GM23338 (cell line): ENCODE data around the gene SLC39A7. TPM values are rescaled to one million over a fixed set of nuclear protein-coding genes. Genes with fewer than 3 reads are reported as not detected.

Experiments used
- ATAC-seq: fragments of 200-7000 bp; cut with Tn5 transposase; 3 replicates; pipeline ENCODE4 v1.9.1; 2020
- DNase-seq: peaks from one replicate; pipeline ENCODE4 v3.0.0-alpha.2; 2015; ENCODE audit warnings: low spot score
- H2AFZ ChIP-seq: fragments of 200-600 bp; sonication (generic); 2 replicates; pipeline ENCODE4 v1.8.0; 2016; ENCODE audit warnings: antibody characterized with exemption, mild to moderate bottlenecking, moderate library complexity
- H3F3A ChIP-seq: fragments of 200-600 bp; sonication (generic); replicated peaks from 2 replicates; pipeline ENCODE4 v1.8.0; 2017; ENCODE audit warnings: antibody characterized with exemption, mixed run types, low read depth
- H3K27ac ChIP-seq: fragments of 200-600 bp; sonication (generic); 2 replicates; pipeline ENCODE4 v1.6.1; 2016; ENCODE audit warnings: low read depth
- H3K27me3 ChIP-seq: fragments of 200-600 bp; sonication (generic); 2 replicates; pipeline ENCODE4 v1.8.0; 2016; ENCODE audit warnings: mild to moderate bottlenecking, mixed run types, moderate library complexity; ENCODE audit not compliant: insufficient read depth
- H3K36me3 ChIP-seq: fragments of 200-600 bp; sonication (generic); 2 replicates; pipeline ENCODE4 v1.8.0; 2016; ENCODE audit warnings: mild to moderate bottlenecking; ENCODE audit not compliant: insufficient read depth
- H3K4me1 ChIP-seq: fragments of 200-600 bp; sonication (generic); 2 replicates; pipeline ENCODE4 v1.8.0; 2016; ENCODE audit warnings: mild to moderate bottlenecking, moderate library complexity; ENCODE audit not compliant: insufficient read depth
- H3K4me2 ChIP-seq: fragments of 200-600 bp; sonication (generic); 2 replicates; pipeline ENCODE4 v1.7.1; 2017; ENCODE audit warnings: mixed run types
- H3K4me3 ChIP-seq: fragments of 200-600 bp; sonication (generic); 2 replicates; pipeline ENCODE4 v1.6.1; 2016; ENCODE audit warnings: mixed run types
- H3K79me2 ChIP-seq: fragments of 200-600 bp; sonication (generic); replicated peaks from 2 replicates; pipeline ENCODE4 v1.8.0; 2017; ENCODE audit warnings: mild to moderate bottlenecking; ENCODE audit not compliant: insufficient read depth
- H3K9me2 ChIP-seq: fragments of 200-600 bp; sonication (generic); 2 replicates; pipeline ENCODE4 v1.8.0; 2017; ENCODE audit not compliant: insufficient read depth
- H4K20me1 ChIP-seq: fragments of 200-600 bp; sonication (generic); replicated peaks from 2 replicates; pipeline ENCODE4 v1.8.0; 2017; ENCODE audit warnings: mild to moderate bottlenecking; ENCODE audit not compliant: insufficient read depth
- H3K27ac Mint-ChIP-seq: 2 replicates; pipeline ENCODE4 v1.8.0; 2020; ENCODE audit warnings: inconsistent platforms, mild to moderate bottlenecking, moderate library complexity, mixed read lengths
- H3K27me3 Mint-ChIP-seq: 3 replicates; pipeline ENCODE4 v1.8.0; 2022; ENCODE audit warnings: low read depth, mild to moderate bottlenecking, moderate library complexity, mixed read lengths, inconsistent platforms; ENCODE audit not compliant: insufficient read depth, poor library complexity
- H3K36me3 Mint-ChIP-seq: 3 replicates; pipeline ENCODE4 v1.8.0; 2021; ENCODE audit warnings: low read depth, mild to moderate bottlenecking, inconsistent platforms, moderate library complexity, mixed read lengths
- H3K4me1 Mint-ChIP-seq: 3 replicates; pipeline ENCODE4 v1.8.0; 2020; ENCODE audit warnings: mild to moderate bottlenecking, inconsistent platforms, mixed read lengths
- H3K4me3 Mint-ChIP-seq: 3 replicates; pipeline ENCODE4 v1.8.0; 2021; ENCODE audit warnings: moderate library complexity, mild to moderate bottlenecking, inconsistent platforms, mixed read lengths
- H3K9me3 Mint-ChIP-seq: 3 replicates; pipeline ENCODE4 v1.8.0; 2020; ENCODE audit warnings: moderate library complexity, mild to moderate bottlenecking, inconsistent platforms, mixed read lengths
- EZH2phosphoT487 ChIP-seq: fragments of 200-600 bp; sonication (generic); IDR thresholded peaks from one replicate; pipeline ENCODE4 v1.8.1; 2018; ENCODE audit warnings: antibody characterized with exemption; ENCODE audit not compliant: unreplicated experiment
- JUNB ChIP-seq: IDR thresholded peaks from one replicate; pipeline ENCODE4 v1.6.1; 2016; ENCODE audit warnings: antibody characterized with exemption; ENCODE audit not compliant: unreplicated experiment
- NANOG ChIP-seq: IDR thresholded peaks from 2 replicates; pipeline ENCODE4 v1.6.1; 2016; ENCODE audit warnings: antibody characterized with exemption, borderline replicate concordance
- POLR2AphosphoS5 ChIP-seq: IDR thresholded peaks from 2 replicates; pipeline ENCODE4 v1.6.1; 2016; ENCODE audit warnings: antibody characterized with exemption, low read depth
- STAT1 ChIP-seq: IDR thresholded peaks from one replicate; pipeline ENCODE4 v1.6.1; 2016; ENCODE audit warnings: antibody characterized with exemption; ENCODE audit not compliant: unreplicated experiment
- ZNF114 ChIP-seq: fragments of 250-450 bp; sonication (Bioruptor Pico); IDR thresholded peaks from 2 replicates; pipeline ENCODE4 v1.5.0; 2020; ENCODE audit warnings: mild to moderate bottlenecking, moderate library complexity
- polyA plus RNA-seq: library from polyadenylated mRNA; unstranded; fragments of >200 nt; fragmentation: Nextera tagmentation; extraction: Ambion mirVana; gene quantifications from 2 replicates; pipeline ENCODE4 v1.2.1, GENCODE V29; 2016
- total RNA-seq: library from RNA; depleted of rRNA; stranded (reverse); fragments of >200 nt; shearing (Covaris generic); gene quantifications from 2 replicates; pipeline ENCODE4 v1.2.3, GENCODE V29; 2014
- TF ChIP-seq, protein P1 (sequence below): fragments of 250-450 bp; sonication (Bioruptor Pico); IDR thresholded peaks from 2 replicates; pipeline ENCODE4 v1.5.0; 2020; ENCODE audit warnings: mild to moderate bottlenecking, moderate library complexity
- TF ChIP-seq, protein P2 (sequence below): IDR thresholded peaks from 2 replicates; pipeline ENCODE4 v1.6.1; 2016; ENCODE audit warnings: antibody characterized with exemption

The SLC39A7 gene
- total and polyA plus RNA-seq, 2 experiments from 2014 or later: 9.0 to 75.9 TPM

DNA sequence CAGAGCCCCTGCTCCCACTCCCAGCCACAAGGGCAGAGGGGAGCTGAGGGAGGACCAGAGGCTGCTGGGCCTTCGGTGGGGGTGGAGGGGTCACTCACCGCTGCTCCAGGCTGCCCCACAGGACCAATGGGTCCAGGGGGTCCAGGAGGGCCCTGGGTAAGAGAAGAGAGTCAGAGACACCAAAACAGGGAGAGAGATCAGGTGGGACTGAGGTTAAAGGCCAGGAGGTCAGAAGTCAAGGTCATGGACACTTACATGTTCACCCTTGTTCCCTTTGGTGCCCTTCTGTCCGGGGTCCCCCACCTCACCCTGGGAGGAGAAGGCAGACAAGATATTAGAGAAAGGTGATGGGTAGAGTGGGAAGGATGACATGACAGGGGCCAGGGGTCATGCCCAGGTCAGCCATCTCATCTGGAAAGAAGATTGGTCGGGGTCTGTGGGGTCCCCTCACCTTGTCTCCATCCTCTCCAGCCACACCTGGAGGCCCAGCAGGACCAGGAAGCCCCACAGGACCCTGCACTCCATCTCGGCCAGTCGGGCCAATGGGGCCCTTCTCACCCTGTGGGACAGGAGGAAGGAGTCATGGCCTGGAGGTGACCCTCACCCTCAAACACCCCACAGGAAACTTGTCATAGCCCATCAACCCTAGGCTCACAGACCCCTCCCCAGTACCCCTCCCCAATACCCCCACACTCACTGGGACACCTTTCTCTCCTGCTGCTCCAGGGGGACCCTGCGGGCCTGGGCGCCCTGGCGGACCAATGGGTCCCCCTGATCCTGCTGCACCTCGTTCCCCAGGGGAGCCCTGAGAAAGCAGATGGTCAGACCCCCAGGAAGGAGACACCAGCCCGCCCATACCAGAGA is 29.4 kb upstream of the SLC39A7 start:
- Mint-ChIP-seq H3K4me1 (peaks cover 6% of the 10 kb centered on the region; the same call in 2 of the 3 replicates), H3K36me3 (no peaks in the 10 kb centered on the region), H3K9me3 (no peaks in the 10 kb centered on the region; the same call in 1 of the 3 replicates), H3K4me3 (no peak overlapping the region; the same call in 2 of the 3 replicates), H3K27me3 (peaks cover 13% of the 10 kb centered on the region), H3K27ac (no peak overlapping the region)
- Histone ChIP-seq H3F3A (no peaks in the 10 kb centered on the region), H3K4me1 (no peaks in the 10 kb centered on the region; the same call in 1 of the 2 replicates), H4K20me1 (no peaks in the 10 kb centered on the region), H2AFZ (no peak overlapping the region), H3K9me2 (no peaks in the 10 kb centered on the region), H3K4me2 (no peak overlapping the region), H3K4me3 (no peak overlapping the region), H3K27me3 (no peaks in the 10 kb centered on the region), H3K36me3 (no peaks in the 10 kb centered on the region), H3K79me2 (no peaks in the 10 kb centered on the region), H3K27ac (no peak overlapping the region)
- ATAC-seq (no peak), DNase-seq (no peak)
- TF ChIP-seq, protein P1, sequence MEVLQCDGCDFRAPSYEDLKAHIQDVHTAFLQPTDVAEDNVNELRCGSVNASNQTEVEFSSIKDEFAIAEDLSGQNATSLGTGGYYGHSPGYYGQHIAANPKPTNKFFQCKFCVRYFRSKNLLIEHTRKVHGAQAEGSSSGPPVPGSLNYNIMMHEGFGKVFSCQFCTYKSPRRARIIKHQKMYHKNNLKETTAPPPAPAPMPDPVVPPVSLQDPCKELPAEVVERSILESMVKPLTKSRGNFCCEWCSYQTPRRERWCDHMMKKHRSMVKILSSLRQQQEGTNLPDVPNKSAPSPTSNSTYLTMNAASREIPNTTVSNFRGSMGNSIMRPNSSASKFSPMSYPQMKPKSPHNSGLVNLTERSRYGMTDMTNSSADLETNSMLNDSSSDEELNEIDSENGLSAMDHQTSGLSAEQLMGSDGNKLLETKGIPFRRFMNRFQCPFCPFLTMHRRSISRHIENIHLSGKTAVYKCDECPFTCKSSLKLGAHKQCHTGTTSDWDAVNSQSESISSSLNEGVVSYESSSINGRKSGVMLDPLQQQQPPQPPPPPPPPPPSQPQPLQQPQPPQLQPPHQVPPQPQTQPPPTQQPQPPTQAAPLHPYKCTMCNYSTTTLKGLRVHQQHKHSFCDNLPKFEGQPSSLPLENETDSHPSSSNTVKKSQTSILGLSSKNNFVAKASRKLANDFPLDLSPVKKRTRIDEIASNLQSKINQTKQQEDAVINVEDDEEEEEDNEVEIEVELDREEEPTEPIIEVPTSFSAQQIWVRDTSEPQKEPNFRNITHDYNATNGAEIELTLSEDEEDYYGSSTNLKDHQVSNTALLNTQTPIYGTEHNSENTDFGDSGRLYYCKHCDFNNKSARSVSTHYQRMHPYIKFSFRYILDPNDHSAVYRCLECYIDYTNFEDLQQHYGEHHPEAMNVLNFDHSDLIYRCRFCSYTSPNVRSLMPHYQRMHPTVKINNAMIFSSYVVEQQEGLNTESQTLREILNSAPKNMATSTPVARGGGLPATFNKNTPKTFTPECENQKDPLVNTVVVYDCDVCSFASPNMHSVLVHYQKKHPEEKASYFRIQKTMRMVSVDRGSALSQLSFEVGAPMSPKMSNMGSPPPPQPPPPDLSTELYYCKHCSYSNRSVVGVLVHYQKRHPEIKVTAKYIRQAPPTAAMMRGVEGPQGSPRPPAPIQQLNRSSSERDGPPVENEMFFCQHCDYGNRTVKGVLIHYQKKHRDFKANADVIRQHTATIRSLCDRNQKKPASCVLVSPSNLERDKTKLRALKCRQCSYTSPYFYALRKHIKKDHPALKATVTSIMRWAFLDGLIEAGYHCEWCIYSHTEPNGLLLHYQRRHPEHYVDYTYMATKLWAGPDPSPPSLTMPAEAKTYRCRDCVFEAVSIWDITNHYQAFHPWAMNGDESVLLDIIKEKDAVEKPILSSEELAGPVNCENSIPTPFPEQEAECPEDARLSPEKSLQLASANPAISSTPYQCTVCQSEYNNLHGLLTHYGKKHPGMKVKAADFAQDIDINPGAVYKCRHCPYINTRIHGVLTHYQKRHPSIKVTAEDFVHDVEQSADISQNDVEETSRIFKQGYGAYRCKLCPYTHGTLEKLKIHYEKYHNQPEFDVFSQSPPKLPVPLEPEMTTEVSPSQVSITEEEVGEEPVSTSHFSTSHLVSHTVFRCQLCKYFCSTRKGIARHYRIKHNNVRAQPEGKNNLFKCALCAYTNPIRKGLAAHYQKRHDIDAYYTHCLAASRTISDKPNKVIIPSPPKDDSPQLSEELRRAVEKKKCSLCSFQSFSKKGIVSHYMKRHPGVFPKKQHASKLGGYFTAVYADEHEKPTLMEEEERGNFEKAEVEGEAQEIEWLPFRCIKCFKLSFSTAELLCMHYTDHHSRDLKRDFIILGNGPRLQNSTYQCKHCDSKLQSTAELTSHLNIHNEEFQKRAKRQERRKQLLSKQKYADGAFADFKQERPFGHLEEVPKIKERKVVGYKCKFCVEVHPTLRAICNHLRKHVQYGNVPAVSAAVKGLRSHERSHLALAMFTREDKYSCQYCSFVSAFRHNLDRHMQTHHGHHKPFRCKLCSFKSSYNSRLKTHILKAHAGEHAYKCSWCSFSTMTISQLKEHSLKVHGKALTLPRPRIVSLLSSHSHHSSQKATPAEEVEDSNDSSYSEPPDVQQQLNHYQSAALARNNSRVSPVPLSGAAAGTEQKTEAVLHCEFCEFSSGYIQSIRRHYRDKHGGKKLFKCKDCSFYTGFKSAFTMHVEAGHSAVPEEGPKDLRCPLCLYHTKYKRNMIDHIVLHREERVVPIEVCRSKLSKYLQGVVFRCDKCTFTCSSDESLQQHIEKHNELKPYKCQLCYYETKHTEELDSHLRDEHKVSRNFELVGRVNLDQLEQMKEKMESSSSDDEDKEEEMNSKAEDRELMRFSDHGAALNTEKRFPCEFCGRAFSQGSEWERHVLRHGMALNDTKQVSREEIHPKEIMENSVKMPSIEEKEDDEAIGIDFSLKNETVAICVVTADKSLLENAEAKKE: no peak
- TF ChIP-seq NANOG (no peak), EZH2phosphoT487 (no peak), ZNF114 (no peak), STAT1 (no peak), JUNB (no peak), POLR2AphosphoS5 (no peak)
- TF ChIP-seq, protein P2, sequence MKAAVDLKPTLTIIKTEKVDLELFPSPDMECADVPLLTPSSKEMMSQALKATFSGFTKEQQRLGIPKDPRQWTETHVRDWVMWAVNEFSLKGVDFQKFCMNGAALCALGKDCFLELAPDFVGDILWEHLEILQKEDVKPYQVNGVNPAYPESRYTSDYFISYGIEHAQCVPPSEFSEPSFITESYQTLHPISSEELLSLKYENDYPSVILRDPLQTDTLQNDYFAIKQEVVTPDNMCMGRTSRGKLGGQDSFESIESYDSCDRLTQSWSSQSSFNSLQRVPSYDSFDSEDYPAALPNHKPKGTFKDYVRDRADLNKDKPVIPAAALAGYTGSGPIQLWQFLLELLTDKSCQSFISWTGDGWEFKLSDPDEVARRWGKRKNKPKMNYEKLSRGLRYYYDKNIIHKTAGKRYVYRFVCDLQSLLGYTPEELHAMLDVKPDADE: no peak
